Stimulated activated CD8-positive, alpha-beta memory T cell treated with anti-CD3 and anti-CD28 coated beads, Interleukin-15, amount 100 ng/mL, for 4 hours (primary cell): ENCODE results near the gene COL11A2.

Experiments used
- DNase-seq, 2 donors: peaks; one replicate each; pipeline ENCODE4 v3.0.0-alpha.2; 2020; ENCODE audit warnings: low read depth in 2 of 2

Gene COL11A2

DNA sequence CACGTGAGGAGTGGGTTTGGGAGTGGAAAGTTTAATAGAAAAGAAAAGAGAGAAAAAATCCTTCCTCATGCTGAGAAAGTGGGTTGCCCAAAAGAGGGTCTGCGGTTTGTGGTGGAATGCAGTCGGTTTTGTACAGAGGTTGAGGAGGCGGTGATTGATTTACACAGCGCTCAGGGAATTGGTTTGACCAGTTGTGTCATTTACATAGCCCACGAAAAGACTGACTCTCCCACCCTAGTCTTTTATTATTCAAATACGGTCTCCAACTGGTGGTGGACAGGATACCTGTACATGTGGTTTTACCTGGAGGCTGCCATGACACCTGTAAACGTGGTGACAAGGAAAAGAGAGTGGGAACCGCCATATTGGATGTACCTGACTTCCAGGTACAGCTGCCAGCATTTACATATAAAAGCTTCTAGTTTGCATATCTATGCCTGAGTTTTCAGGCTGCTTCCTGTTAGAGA lies 74.4 kb downstream of the COL11A2 start:
- no peak for DNase-seq

DNA sequence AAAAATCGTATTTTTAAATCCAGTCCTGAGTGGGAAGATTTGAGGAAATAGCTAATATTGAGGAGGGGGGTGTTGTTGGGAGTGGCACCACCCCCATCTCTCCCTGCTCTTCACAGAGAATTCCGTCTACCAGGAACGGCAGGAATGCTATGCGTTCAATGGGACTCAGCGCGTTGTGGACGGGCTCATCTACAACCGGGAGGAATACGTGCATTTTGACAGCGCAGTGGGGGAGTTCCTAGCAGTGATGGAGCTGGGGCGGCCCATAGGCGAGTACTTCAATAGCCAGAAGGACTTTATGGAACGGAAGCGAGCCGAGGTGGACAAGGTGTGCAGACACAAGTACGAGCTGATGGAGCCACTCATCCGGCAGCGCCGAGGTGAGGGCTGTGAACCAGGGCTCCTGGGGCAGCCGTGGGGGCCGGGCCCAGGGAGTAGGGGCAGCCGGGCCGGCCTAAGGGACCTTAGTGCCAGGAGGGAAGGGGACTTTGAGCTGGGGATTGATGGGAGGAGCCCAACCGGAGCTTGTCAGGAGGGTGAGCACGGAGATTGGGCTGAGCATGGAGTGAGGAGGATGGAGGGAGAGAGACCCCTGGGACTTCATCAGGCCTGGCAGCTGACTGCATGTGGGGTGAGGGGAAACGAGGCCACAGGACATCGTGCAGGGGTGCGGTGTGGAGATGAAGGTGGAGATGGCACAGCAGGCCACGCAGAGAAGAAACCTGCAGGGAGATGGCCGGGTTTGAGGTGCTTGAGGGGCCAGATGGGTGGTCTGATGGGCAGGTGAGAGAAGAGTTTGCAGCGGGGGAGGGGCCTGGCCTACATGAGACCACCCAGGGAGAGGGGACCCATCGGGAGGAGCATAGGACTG lies 75.2 kb downstream of the COL11A2 start:
- no peak for DNase-seq

DNA sequence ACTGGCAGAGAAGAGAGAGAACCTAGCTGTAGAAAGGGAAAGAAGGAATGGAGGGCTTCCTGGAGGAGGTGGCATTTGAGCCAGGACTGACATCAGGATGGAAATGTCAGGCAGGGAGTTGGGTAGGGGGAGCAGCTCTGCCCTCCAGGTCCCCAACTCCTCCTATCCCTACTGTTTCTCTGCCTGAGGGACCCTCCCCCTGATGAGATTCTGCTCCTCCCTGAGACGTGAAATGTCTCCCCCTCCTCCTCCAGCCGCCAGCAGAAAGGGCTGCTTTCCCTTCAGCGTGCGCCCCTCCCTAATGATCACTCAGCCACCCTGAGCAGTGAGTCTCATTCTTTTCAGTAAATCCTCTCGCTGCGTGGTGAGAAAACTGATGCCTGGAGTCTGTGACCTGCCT lies 75.8 kb downstream of the COL11A2 start:
- DNase-seq, result no peak

DNA sequence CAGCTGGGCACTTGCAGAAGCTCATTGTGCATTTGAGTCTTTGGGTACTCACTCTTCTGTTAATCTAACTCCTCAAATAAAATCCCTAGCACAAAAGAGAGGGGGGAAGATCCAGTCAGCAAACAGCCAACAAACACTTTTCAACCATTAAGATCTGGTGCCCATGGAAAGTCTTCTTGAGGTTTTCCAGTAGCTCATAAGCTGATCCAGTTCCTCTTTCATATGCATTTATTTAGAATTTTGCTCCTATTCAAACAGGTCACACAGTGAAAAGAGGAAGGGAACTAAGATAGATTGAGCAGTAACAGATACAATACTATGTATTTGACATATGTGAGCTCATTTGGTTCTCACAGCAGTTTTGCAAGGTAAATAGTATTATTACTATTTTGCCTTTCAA lies 77.9 kb downstream of the COL11A2 start:
- DNase-seq, result no peak

DNA sequence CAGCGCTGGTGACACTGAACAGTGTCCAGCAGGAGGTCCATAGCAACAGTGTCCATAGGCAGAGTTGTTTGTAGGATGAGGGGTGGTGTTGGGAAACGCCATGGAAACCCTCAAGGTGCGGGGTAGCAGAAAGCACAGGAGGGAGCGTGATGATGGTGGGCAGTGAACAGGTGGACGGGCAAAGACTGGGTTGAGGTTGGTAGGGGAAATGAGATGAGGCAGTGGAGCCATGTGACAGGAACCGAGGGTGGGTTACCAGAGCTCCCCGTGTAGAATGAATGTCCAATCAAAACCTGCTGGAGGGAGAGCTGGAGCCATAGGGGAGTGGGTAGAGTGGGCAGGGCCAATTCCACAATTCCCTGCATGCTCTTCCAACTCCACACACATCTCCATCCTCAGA lies 78.5 kb downstream of the COL11A2 start:
- DNase-seq, result no peak
